ENCODE results near the gene MAD1L1.

- TF ChIP-seq YY1 (IDR thresholded peaks at IDR 0.05; ENCODE audit: low read depth, low read length) = no peak
- no peak for TF ChIP-seq ZNF274 (IDR thresholded peaks at IDR 0.05; ENCODE audit: borderline replicate concordance, extremely low read depth, low read length)
- no peak for TF ChIP-seq CTCF (IDR thresholded peaks at IDR 0.05; ENCODE audit: control extremely low read depth in 1 of 3, insufficient read depth in 1 of 3, low read depth in 1 of 3, low read length in 3 of 3)
- TF ChIP-seq SRF (IDR thresholded peaks at IDR 0.05; ENCODE audit: low read depth, low read length) = no peak
- TF ChIP-seq NRF1 (IDR thresholded peaks at IDR 0.05; ENCODE audit: low read depth, low read length) = no peak
These were observed 28.3 kb downstream of the MAD1L1 start for GRCh38 chr7:2204446-2204845.
